ENCODE measurements around the gene PSMG3. TPM values are rescaled to one million over a fixed set of nuclear protein-coding genes. Genes with fewer than 3 reads are reported as not detected.

Gene PSMG3
- total RNA-seq, 1 donor from 2014 or later = 31.7 TPM

DNA sequence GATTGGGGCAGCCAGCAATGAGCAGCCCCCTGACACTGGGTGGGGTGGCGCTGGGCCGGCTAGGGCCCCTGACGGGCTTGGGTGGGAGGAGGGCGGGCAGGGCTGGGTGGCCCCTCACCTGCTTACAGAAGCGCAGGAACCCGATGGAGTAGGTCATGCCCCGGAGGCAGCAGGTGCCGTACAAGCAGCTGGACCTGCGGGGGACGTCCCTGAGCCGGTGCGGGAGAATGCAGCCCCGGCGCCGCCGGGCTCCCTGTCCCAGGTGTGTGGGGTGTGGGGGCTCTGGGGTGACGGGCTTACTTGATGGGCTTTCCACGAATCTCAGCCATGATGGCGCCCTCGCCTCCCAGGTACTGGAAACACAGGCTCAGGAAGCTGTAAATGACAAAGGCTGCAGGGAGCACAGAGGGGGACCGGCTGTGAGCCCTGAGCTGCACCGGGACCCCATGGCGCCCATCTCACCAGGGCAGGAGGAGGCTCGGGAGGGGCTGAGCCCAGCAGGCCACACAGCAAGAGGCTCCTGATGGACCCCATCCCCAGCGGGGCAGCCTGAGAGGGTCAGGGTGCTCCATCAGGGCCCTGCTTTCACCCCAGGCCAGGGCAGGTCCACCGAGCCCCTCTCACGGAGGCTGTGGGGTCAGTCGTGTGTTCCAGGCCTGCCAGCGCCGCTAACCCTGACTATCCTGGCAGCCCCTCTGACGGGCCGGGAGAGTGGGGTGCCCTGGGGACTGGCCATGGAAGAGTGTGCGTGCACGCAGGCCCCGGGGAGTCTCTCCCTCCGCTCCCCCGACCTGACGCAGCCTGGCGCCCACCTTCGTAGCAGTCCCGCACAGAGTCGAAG, 19.6 kb downstream of the PSMG3 start:
- DNase-seq (ENCODE audit: low spot score) = no peak
- TF ChIP-seq, protein P1, sequence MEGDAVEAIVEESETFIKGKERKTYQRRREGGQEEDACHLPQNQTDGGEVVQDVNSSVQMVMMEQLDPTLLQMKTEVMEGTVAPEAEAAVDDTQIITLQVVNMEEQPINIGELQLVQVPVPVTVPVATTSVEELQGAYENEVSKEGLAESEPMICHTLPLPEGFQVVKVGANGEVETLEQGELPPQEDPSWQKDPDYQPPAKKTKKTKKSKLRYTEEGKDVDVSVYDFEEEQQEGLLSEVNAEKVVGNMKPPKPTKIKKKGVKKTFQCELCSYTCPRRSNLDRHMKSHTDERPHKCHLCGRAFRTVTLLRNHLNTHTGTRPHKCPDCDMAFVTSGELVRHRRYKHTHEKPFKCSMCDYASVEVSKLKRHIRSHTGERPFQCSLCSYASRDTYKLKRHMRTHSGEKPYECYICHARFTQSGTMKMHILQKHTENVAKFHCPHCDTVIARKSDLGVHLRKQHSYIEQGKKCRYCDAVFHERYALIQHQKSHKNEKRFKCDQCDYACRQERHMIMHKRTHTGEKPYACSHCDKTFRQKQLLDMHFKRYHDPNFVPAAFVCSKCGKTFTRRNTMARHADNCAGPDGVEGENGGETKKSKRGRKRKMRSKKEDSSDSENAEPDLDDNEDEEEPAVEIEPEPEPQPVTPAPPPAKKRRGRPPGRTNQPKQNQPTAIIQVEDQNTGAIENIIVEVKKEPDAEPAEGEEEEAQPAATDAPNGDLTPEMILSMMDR (IDR thresholded peaks at IDR 0.05) = no peak
- Mint-ChIP-seq H3K4me1 (ENCODE audit: low read depth) (peaks cover 6% of the 10 kb centered on the region), H3K27me3 (ENCODE audit: low read depth) (no peaks in the 10 kb centered on the region), H3K4me3 (ENCODE audit: unreplicated experiment) (no peak overlapping the region), H3K27ac (ENCODE audit: unreplicated experiment) (no peak overlapping the region), H3K9me3 (ENCODE audit: low read depth) (no peaks in the 10 kb centered on the region), H3K36me3 (ENCODE audit: low read depth) (no peaks in the 10 kb centered on the region)

DNA sequence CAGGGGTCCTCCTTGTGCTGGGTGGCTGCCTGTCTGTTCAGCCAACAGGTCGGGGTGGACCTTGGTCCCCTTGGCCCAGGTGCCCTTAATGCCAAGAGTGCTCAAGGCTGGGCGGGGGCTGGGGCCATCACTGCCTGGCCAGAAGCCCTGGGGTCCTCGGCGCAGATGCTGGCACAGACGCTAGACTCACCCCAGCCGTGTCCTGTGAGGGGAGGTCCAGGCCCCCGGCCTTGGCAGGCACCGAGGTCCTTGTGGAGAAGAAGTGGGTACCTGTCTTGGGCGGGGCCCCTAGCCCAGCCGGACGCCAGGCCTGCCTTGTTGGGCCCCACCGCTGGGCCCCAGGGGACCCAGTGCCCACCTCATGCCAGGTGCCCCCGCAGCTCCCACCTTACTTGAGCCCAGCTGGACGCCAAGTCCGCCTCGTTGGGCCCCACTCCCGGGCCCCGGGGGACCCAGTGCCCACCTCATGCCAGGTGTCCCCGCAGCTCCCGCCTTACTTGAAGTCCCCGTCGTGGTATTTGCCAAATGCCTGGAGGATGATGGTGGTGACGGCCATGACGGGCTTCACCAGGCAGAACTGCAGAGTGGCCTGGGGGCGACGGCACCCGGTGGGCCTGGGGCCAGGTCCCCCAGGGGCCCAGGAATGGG, 20.4 kb downstream of the PSMG3 start:
- no peak overlapping the region for H3K4me3 Mint-ChIP-seq (ENCODE audit: unreplicated experiment)
- no peak for DNase-seq (ENCODE audit: low spot score)
- H3K4me1 Mint-ChIP-seq (ENCODE audit: low read depth) = no peaks in the 10 kb centered on the region
- H3K27me3 Mint-ChIP-seq (ENCODE audit: low read depth) = no peaks in the 10 kb centered on the region
- no peaks in the 10 kb centered on the region for H3K9me3 Mint-ChIP-seq (ENCODE audit: low read depth)
- H3K27ac Mint-ChIP-seq (ENCODE audit: unreplicated experiment) = no peak overlapping the region
- no peaks in the 10 kb centered on the region for H3K36me3 Mint-ChIP-seq (ENCODE audit: low read depth)
- TF ChIP-seq, protein P1 (IDR thresholded peaks at IDR 0.05) = no peak

DNA sequence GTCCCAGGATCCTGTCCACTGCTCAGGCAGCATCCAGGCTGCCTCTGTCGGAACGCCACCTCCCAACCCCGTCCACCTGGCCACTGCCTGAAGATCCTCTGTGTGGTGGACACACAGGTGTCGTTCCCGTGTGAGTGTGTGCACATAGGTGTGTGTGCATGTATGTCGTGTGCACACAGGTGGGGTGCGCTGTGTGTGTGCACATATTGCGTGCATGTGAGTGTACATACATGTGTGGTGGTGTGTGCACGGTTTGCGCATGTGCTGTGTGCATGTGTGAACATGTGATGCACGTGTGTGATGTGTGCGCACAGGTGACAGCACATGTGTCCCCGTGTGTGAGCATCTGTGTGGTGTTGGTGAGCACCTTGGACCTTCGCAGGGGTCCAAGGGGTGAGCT, 20.9 kb downstream of the PSMG3 start:
- DNase-seq (ENCODE audit: low spot score) = no peak
- H3K27me3 Mint-ChIP-seq (ENCODE audit: low read depth) = no peaks in the 10 kb centered on the region
- no peak overlapping the region for H3K4me3 Mint-ChIP-seq (ENCODE audit: unreplicated experiment)
- TF ChIP-seq, protein P1 (IDR thresholded peaks at IDR 0.05) = no peak
- no peaks in the 10 kb centered on the region for H3K36me3 Mint-ChIP-seq (ENCODE audit: low read depth)
- H3K9me3 Mint-ChIP-seq (ENCODE audit: low read depth) = no peaks in the 10 kb centered on the region
- no peaks in the 10 kb centered on the region for H3K4me1 Mint-ChIP-seq (ENCODE audit: low read depth)
- H3K27ac Mint-ChIP-seq (ENCODE audit: unreplicated experiment) = no peak overlapping the region

DNA sequence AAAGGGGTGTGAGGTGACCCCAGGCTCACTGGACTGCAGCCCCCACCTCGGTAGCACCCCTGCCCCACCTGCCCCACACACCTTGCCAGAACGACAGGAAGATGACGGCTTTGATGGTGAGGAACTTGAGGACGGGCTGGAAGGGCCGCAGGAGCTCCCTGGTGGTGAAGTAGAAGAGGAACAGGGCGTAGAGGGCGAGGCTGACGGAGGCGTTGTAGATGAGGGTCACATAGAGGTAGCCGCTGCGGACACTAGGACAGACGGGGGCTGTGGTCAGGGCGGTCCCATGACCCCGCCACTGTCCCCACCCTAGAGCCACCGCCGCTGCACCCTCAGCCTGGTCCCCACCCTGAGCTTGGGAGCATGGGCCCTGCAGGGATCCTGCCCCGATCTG, 21.4 kb downstream of the PSMG3 start:
- Mint-ChIP-seq H3K27ac (ENCODE audit: unreplicated experiment) (no peak overlapping the region), H3K36me3 (ENCODE audit: low read depth) (no peaks in the 10 kb centered on the region), H3K9me3 (ENCODE audit: low read depth) (no peaks in the 10 kb centered on the region), H3K27me3 (ENCODE audit: low read depth) (no peaks in the 10 kb centered on the region), H3K4me1 (ENCODE audit: low read depth) (no peaks in the 10 kb centered on the region), H3K4me3 (ENCODE audit: unreplicated experiment) (no peak overlapping the region)
- no peak for DNase-seq (ENCODE audit: low spot score)
- TF ChIP-seq, protein P1 (IDR thresholded peaks at IDR 0.05) = no peak

DNA sequence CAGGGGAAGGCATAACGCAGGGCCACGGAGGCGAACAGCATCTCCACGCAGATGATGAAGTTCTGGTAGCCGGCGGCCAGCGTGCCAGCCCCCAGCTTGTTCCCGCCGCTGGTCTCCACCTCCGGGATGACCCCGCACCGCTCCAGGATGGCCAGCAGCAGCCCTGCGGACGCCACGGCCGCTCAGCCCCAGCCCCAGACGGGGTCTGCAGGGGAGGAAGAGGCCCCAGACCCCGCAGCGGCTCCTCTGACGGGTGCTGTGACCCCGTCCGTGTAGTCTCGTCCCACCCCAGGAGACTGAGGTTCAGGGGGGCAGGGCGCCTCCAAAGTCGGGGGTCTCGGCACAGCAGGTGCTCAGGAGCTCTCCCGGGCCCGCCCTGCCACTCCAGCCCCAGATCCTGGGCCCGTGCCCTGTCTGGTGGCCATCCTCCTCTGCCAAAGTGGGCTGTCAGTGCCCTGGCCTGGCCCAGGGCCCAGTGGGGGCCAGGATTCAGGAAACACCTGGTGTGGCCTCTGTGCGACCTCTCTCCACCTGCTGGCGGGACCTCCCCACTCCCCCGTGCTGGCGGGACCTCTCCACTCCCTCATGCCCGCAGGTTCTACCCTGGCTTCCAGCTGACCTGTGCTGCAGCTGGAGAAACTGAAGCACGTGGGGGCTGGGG, 21.9 kb downstream of the PSMG3 start:
- DNase-seq (ENCODE audit: low spot score) = no peak
- H3K27me3 Mint-ChIP-seq (ENCODE audit: low read depth) = no peaks in the 10 kb centered on the region
- H3K4me1 Mint-ChIP-seq (ENCODE audit: low read depth) = no peaks in the 10 kb centered on the region
- H3K36me3 Mint-ChIP-seq (ENCODE audit: low read depth) = no peaks in the 10 kb centered on the region
- TF ChIP-seq, protein P1 (IDR thresholded peaks at IDR 0.05) = no peak
- no peak overlapping the region for H3K27ac Mint-ChIP-seq (ENCODE audit: unreplicated experiment)
- no peak overlapping the region for H3K4me3 Mint-ChIP-seq (ENCODE audit: unreplicated experiment)
- H3K9me3 Mint-ChIP-seq (ENCODE audit: low read depth) = no peaks in the 10 kb centered on the region
